Stimulated activated effector memory CD8-positive, alpha-beta T cell treated with anti-CD3 and anti-CD28 coated beads, Interleukin-12 subunit alpha, Interleukin-12 subunit beta, amount 100 ng/mL, for 72 hours (primary cell): Measurements from ENCODE around the gene DLG2.
"Not testable (repeated sequence)": the region's sequence is repeated elsewhere in the genome, so short reads cannot be mapped to it uniquely, and the experiment has no call there.

Experiments
- ATAC-seq: fragments of 150-1000 bp; cut with Tn5 transposase; 2 replicates; pipeline ENCODE4 v1.10.0; 2021
- DNase-seq, 2 donors: peaks; one replicate each; pipeline ENCODE4 v3.0.0; 2021 to 2022; ENCODE audit warnings: low spot score in 2 of 2
- H3K27ac Mint-ChIP-seq: one replicate; pipeline ENCODE4 v1.8.0; 2022; ENCODE audit warnings: mild to moderate bottlenecking, mixed read lengths
- H3K36me3 Mint-ChIP-seq: one replicate; pipeline ENCODE4 v1.8.0; 2022; ENCODE audit warnings: mild to moderate bottlenecking, mixed read lengths
- H3K4me1 Mint-ChIP-seq: one replicate; pipeline ENCODE4 v1.8.0; 2022; ENCODE audit warnings: mixed read lengths
- H3K4me3 Mint-ChIP-seq: one replicate; pipeline ENCODE4 v1.8.0; 2022; ENCODE audit warnings: mild to moderate bottlenecking, mixed read lengths
- H3K9me3 Mint-ChIP-seq: one replicate; pipeline ENCODE4 v1.8.0; 2022; ENCODE audit warnings: mixed read lengths

The DLG2 gene

GRCh38 chr11:85164743-85165142 is 462.4 kb downstream of the DLG2 start:
- no peak for DNase-seq
- H3K4me3 Mint-ChIP-seq: no peak overlapping the region
- no peak overlapping the region for H3K27ac Mint-ChIP-seq
- peaks cover 24% of the 10 kb centered on the region for H3K9me3 Mint-ChIP-seq
- H3K4me1 Mint-ChIP-seq: no peaks in the 10 kb centered on the region
- H3K36me3 Mint-ChIP-seq: no peaks in the 10 kb centered on the region
- no peak for ATAC-seq

GRCh38 chr11:85154294-85154693 is 472.9 kb downstream of the DLG2 start:
- Mint-ChIP-seq H3K9me3 (peaks cover 13% of the 10 kb centered on the region), H3K4me3 (no peak overlapping the region)

GRCh38 chr11:85137597-85137996 is 489.5 kb downstream of the DLG2 start:
- no peaks in the 10 kb centered on the region for H3K36me3 Mint-ChIP-seq
- no peaks in the 10 kb centered on the region for H3K4me1 Mint-ChIP-seq
- no peak overlapping the region for H3K27ac Mint-ChIP-seq
- H3K4me3 Mint-ChIP-seq: no peak overlapping the region
- peaks cover 23% of the 10 kb centered on the region for H3K9me3 Mint-ChIP-seq
- DNase-seq (no peak), ATAC-seq (no peak)

More at GRCh38 chr11:85154294-85154693, 472.9 kb downstream of the DLG2 start:
- H3K36me3 Mint-ChIP-seq: no peaks in the 10 kb centered on the region
- no peak for ATAC-seq
- H3K4me1 Mint-ChIP-seq: no peaks in the 10 kb centered on the region
- H3K27ac Mint-ChIP-seq: no peak overlapping the region
- DNase-seq: no peak

GRCh38 chr11:85133636-85134035 is 493.5 kb downstream of the DLG2 start:
- Mint-ChIP-seq H3K9me3 (peaks cover 16% of the 10 kb centered on the region), H3K4me1 (no peaks in the 10 kb centered on the region), H3K4me3 (no peak overlapping the region), H3K27ac (no peak overlapping the region), H3K36me3 (no peaks in the 10 kb centered on the region)
- no peak for DNase-seq
- no peak for ATAC-seq

GRCh38 chr11:85132851-85133585 is 494.1 kb downstream of the DLG2 start:
- Mint-ChIP-seq H3K27ac (no peak overlapping the region), H3K9me3 (peaks cover 15% of the 10 kb centered on the region), H3K4me1 (no peaks in the 10 kb centered on the region), H3K36me3 (no peaks in the 10 kb centered on the region), H3K4me3 (no peak overlapping the region)
- DNase-seq (no peak), ATAC-seq (no peak)

- Mint-ChIP-seq H3K27ac (no peak overlapping the region), H3K4me1 (no peaks in the 10 kb centered on the region), H3K9me3 (peaks cover 17% of the 10 kb centered on the region), H3K4me3 (no peak overlapping the region), H3K36me3 (no peaks in the 10 kb centered on the region)
- no peak for ATAC-seq
- DNase-seq: no peak
Observed at GRCh38 chr11:85127349-85127748, 499.8 kb downstream of the DLG2 start.

GRCh38 chr11:85123752-85124231 is 503.4 kb downstream of the DLG2 start:
- no peak overlapping the region for H3K4me3 Mint-ChIP-seq
- H3K4me1 Mint-ChIP-seq: no peaks in the 10 kb centered on the region
- H3K27ac Mint-ChIP-seq: no peak overlapping the region
- DNase-seq (no peak), ATAC-seq (no peak)
- H3K9me3 Mint-ChIP-seq: peaks cover 15% of the 10 kb centered on the region
- no peaks in the 10 kb centered on the region for H3K36me3 Mint-ChIP-seq

- H3K4me3 Mint-ChIP-seq: no peak overlapping the region
- DNase-seq (no peak), ATAC-seq (no peak)
- no peak overlapping the region for H3K27ac Mint-ChIP-seq
- peaks cover 18% of the 10 kb centered on the region for H3K9me3 Mint-ChIP-seq
- no peaks in the 10 kb centered on the region for H3K4me1 Mint-ChIP-seq
- no peaks in the 10 kb centered on the region for H3K36me3 Mint-ChIP-seq
Observed at GRCh38 chr11:85118151-85118550, 509.0 kb downstream of the DLG2 start.

- Mint-ChIP-seq H3K27ac (no peak overlapping the region), H3K4me3 (no peak overlapping the region), H3K4me1 (no peaks in the 10 kb centered on the region), H3K36me3 (no peaks in the 10 kb centered on the region), H3K9me3 (peaks cover 14% of the 10 kb centered on the region)
- no peak for DNase-seq
- ATAC-seq: no peak
Observed at GRCh38 chr11:85115798-85116197, 511.3 kb downstream of the DLG2 start.

- Mint-ChIP-seq H3K36me3 (no peaks in the 10 kb centered on the region), H3K4me3 (no peak overlapping the region), H3K27ac (no peak overlapping the region), H3K4me1 (no peaks in the 10 kb centered on the region), H3K9me3 (peaks cover 17% of the 10 kb centered on the region)
- DNase-seq: no peak
- ATAC-seq: no peak
Observed at GRCh38 chr11:85114786-85115185, 512.4 kb downstream of the DLG2 start.

GRCh38 chr11:85110246-85110645 is 516.9 kb downstream of the DLG2 start:
- not testable (repeated sequence) for H3K36me3 Mint-ChIP-seq, ATAC-seq, H3K4me3 Mint-ChIP-seq, DNase-seq, H3K4me1 Mint-ChIP-seq, H3K27ac Mint-ChIP-seq
- peaks cover 18% of the 10 kb centered on the region for H3K9me3 Mint-ChIP-seq

- H3K27ac Mint-ChIP-seq: no peak overlapping the region
- DNase-seq (no peak), ATAC-seq (no peak)
- H3K4me1 Mint-ChIP-seq: no peaks in the 10 kb centered on the region
- peaks cover 24% of the 10 kb centered on the region for H3K9me3 Mint-ChIP-seq
- no peaks in the 10 kb centered on the region for H3K36me3 Mint-ChIP-seq
- no peak overlapping the region for H3K4me3 Mint-ChIP-seq
Observed at GRCh38 chr11:85109141-85109540, 518.0 kb downstream of the DLG2 start.

- no peak overlapping the region for H3K4me3 Mint-ChIP-seq
- no peak for ATAC-seq
Observed at GRCh38 chr11:85105868-85106267, 521.3 kb downstream of the DLG2 start.

GRCh38 chr11:85099522-85099921 is 527.6 kb downstream of the DLG2 start:
- Mint-ChIP-seq H3K4me3 (no peak overlapping the region), H3K27ac (no peak overlapping the region), H3K9me3 (peaks cover 24% of the 10 kb centered on the region), H3K36me3 (no peaks in the 10 kb centered on the region), H3K4me1 (no peaks in the 10 kb centered on the region)
- DNase-seq: no peak
- no peak for ATAC-seq

More at GRCh38 chr11:85105868-85106267, 521.3 kb downstream of the DLG2 start:
- Mint-ChIP-seq H3K4me1 (no peaks in the 10 kb centered on the region), H3K36me3 (no peaks in the 10 kb centered on the region), H3K27ac (no peak overlapping the region), H3K9me3 (peaks cover 23% of the 10 kb centered on the region)
- no peak for DNase-seq

GRCh38 chr11:85098996-85099395 is 528.1 kb downstream of the DLG2 start:
- no peaks in the 10 kb centered on the region for H3K36me3 Mint-ChIP-seq
- peaks cover 19% of the 10 kb centered on the region for H3K9me3 Mint-ChIP-seq
- H3K4me1 Mint-ChIP-seq: no peaks in the 10 kb centered on the region
- H3K4me3 Mint-ChIP-seq: no peak overlapping the region
- DNase-seq (no peak), ATAC-seq (no peak)
- no peak overlapping the region for H3K27ac Mint-ChIP-seq

- no peak for ATAC-seq
- H3K9me3 Mint-ChIP-seq: peaks cover 21% of the 10 kb centered on the region
Observed at GRCh38 chr11:85096939-85097338, 530.2 kb downstream of the DLG2 start.

More at GRCh38 chr11:85096939-85097338, 530.2 kb downstream of the DLG2 start:
- Mint-ChIP-seq H3K36me3 (no peaks in the 10 kb centered on the region), H3K27ac (no peak overlapping the region), H3K4me3 (no peak overlapping the region), H3K4me1 (no peaks in the 10 kb centered on the region)
- DNase-seq: no peak
